ENCODE measurements around the gene CD320.

DNA sequence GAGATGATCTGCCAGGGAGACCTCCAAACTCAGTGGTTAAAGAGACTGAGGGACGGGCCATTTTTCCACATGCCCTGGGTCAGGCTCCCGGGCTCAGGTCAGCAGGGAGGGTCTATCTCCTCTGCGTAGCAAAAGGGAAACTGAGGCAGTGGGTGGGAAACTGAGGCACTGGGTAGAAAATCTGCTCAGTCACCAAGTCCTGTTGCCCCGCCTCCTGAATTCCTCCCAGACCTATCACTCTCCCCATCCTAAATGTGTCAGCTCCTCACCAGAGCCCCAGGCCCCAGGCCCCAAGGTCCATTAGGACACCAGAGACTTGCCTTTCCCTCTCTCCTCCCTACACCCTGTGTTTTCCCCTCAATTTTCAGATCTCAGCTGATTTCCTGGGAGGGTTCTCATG, 2.4 kb downstream of the CD320 start:
- no peak for TF ChIP-seq YY1 (IDR thresholded peaks at IDR 0.05; ENCODE audit: low read depth, low read length)
- no peak for TF ChIP-seq EZH2 (IDR thresholded peaks at IDR 0.05; ENCODE audit: borderline replicate concordance, control insufficient read depth, low read depth, low read length)
- no peak for TF ChIP-seq RFX5 (IDR thresholded peaks at IDR 0.05; ENCODE audit: low read depth, low read length)
- TF ChIP-seq SMC3 (IDR thresholded peaks at IDR 0.05; ENCODE audit: borderline replicate concordance, low read length): no peak
- no peak for TF ChIP-seq CREM (IDR thresholded peaks at IDR 0.05; ENCODE audit: low read depth)
- TF ChIP-seq, protein P1, sequence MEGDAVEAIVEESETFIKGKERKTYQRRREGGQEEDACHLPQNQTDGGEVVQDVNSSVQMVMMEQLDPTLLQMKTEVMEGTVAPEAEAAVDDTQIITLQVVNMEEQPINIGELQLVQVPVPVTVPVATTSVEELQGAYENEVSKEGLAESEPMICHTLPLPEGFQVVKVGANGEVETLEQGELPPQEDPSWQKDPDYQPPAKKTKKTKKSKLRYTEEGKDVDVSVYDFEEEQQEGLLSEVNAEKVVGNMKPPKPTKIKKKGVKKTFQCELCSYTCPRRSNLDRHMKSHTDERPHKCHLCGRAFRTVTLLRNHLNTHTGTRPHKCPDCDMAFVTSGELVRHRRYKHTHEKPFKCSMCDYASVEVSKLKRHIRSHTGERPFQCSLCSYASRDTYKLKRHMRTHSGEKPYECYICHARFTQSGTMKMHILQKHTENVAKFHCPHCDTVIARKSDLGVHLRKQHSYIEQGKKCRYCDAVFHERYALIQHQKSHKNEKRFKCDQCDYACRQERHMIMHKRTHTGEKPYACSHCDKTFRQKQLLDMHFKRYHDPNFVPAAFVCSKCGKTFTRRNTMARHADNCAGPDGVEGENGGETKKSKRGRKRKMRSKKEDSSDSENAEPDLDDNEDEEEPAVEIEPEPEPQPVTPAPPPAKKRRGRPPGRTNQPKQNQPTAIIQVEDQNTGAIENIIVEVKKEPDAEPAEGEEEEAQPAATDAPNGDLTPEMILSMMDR (IDR thresholded peaks at IDR 0.05 in 2 of 3, conservative IDR thresholded peaks at IDR 0.05 in 1 of 3; ENCODE audit: control insufficient read depth in 2 of 3, extremely low read depth in 1 of 3, insufficient read depth in 1 of 3, low read depth in 3 of 3, low read length in 3 of 3): no peak
- no peak for TF ChIP-seq TAF1 (IDR thresholded peaks at IDR 0.05; ENCODE audit: borderline replicate concordance, low read depth, low read length)
- TF ChIP-seq POLR2AphosphoS5 (IDR thresholded peaks at IDR 0.05; ENCODE audit: low read length): no peak
- no peak for TF ChIP-seq SP1 (IDR thresholded peaks at IDR 0.05; ENCODE audit: low read depth, low read length)
